Activated CD4-positive, alpha-beta T cell treated with anti-CD3 and anti-CD28 coated beads, Interleukin-2, amount 10 ng/mL, durations not matched to agents 7 days and 5 days (primary cell): ENCODE results near the gene SPINT2. TPM values are rescaled to one million over a fixed set of nuclear protein-coding genes. Genes with fewer than 3 reads are reported as not detected.

Source experiments
- CTCF ChIA-PET: fragments of 350-600 bp; sonication (Branson Sonifier 250); formaldehyde crosslinking; loops from one replicate; lab custom pipeline; 2021; ENCODE audit warnings: antibody characterized with exemption; lab: Charles Lee
- POLR2A ChIA-PET: fragments of 350-600 bp; sonication (Branson Sonifier 250); formaldehyde crosslinking; loops from one replicate; lab custom pipeline; 2021; ENCODE audit warnings: antibody characterized with exemption; lab: Charles Lee
- DNase-seq: peaks from one replicate; pipeline ENCODE4 v3.0.0-alpha.2; 2020
- H3K27ac Mint-ChIP-seq: one replicate; pipeline ENCODE4 v1.8.0; 2021; ENCODE audit warnings: mild to moderate bottlenecking, moderate library complexity, mixed read lengths
- H3K27me3 Mint-ChIP-seq: one replicate; pipeline ENCODE4 v1.8.0; 2021; ENCODE audit warnings: mixed read lengths
- H3K36me3 Mint-ChIP-seq: one replicate; pipeline ENCODE4 v1.8.0; 2021; ENCODE audit warnings: low read depth, mixed read lengths
- H3K4me1 Mint-ChIP-seq: one replicate; pipeline ENCODE4 v1.8.0; 2021; ENCODE audit warnings: mixed read lengths
- H3K4me3 Mint-ChIP-seq: one replicate; pipeline ENCODE4 v1.8.0; 2021; ENCODE audit warnings: mild to moderate bottlenecking, moderate library complexity, mixed read lengths
- H3K9me3 Mint-ChIP-seq: one replicate; pipeline ENCODE4 v1.8.0; 2021; ENCODE audit warnings: mixed read lengths
- total RNA-seq, 2 experiments: library from RNA; stranded (reverse); gene quantifications; one replicate each; pipeline ENCODE4 v1.2.3, GENCODE V29; 2021

Gene SPINT2
- total RNA-seq, 2 experiments from 2014 or later: 8.9 to 9.3 TPM

GRCh38 chr19:38308926-38309614, 44.7 kb downstream of the SPINT2 start:
- Mint-ChIP-seq H3K4me3 (no peak overlapping the region), H3K27ac (no peak overlapping the region), H3K4me1 (peaks cover 16% of the 10 kb centered on the region), H3K27me3 (no peaks in the 10 kb centered on the region), H3K9me3 (no peaks in the 10 kb centered on the region), H3K36me3 (peaks cover 15% of the 10 kb centered on the region)
- ChIA-PET CTCF (no interaction called here), POLR2A (interaction anchor here (0.6 kb wide), 1 partner anchor 10 kb away, joined by 4 read pairs; the partner anchor contains the start of gene KCNK6)
- DNase-seq: no peak

- Mint-ChIP-seq H3K36me3 (peaks cover 15% of the 10 kb centered on the region), H3K4me3 (no peak overlapping the region), H3K4me1 (peaks cover 18% of the 10 kb centered on the region), H3K9me3 (no peaks in the 10 kb centered on the region), H3K27ac (no peak overlapping the region), H3K27me3 (no peaks in the 10 kb centered on the region)
- ChIA-PET CTCF (no interaction called here), POLR2A (no interaction called here)
- no peak for DNase-seq
Observed at GRCh38 chr19:38309615-38310278, 45.4 kb downstream of the SPINT2 start.

GRCh38 chr19:38310279-38310670, 45.9 kb downstream of the SPINT2 start:
- Mint-ChIP-seq H3K27ac (no peak overlapping the region), H3K27me3 (no peaks in the 10 kb centered on the region), H3K4me3 (no peak overlapping the region), H3K4me1 (peaks cover 22% of the 10 kb centered on the region), H3K36me3 (peaks cover 15% of the 10 kb centered on the region), H3K9me3 (no peaks in the 10 kb centered on the region)
- POLR2A ChIA-PET: interaction anchor here (0.6 kb wide), 1 partner anchor 318 kb away, joined by 5 read pairs; no protein-coding TSS in a partner anchor
- CTCF ChIA-PET: interaction anchor here (0.6 to 1.2 kb wide), 2 partner anchors 20 to 555 kb away, joined by 3 read pairs; no protein-coding TSS in a partner anchor
- no peak for DNase-seq

- Mint-ChIP-seq H3K36me3 (peaks cover 15% of the 10 kb centered on the region), H3K9me3 (no peaks in the 10 kb centered on the region), H3K27ac (no peak overlapping the region), H3K4me3 (no peak overlapping the region), H3K27me3 (no peaks in the 10 kb centered on the region), H3K4me1 (peaks cover 23% of the 10 kb centered on the region)
- CTCF ChIA-PET: interaction anchor here (1.2 kb wide), 1 partner anchor 20 kb away, joined by 3 read pairs; no protein-coding TSS in a partner anchor
- DNase-seq: no peak
- POLR2A ChIA-PET: no interaction called here
Observed at GRCh38 chr19:38310986-38311385, 46.6 kb downstream of the SPINT2 start.

GRCh38 chr19:38315657-38316476, 51.5 kb downstream of the SPINT2 start, which contains the start of gene YIF1B:
TSS of gene YIF1B (minus strand) at chr19:38315947. CDS start at chr19:38315917, 30 bp downstream.
- peak; percentile 97 for DNase-seq
- CTCF ChIA-PET: no interaction called here
- H3K9me3 Mint-ChIP-seq: no peaks in the 10 kb centered on the region
- H3K27me3 Mint-ChIP-seq: no peaks in the 10 kb centered on the region
- H3K4me1 Mint-ChIP-seq: peaks cover 56% of the 10 kb centered on the region
- H3K36me3 Mint-ChIP-seq: peaks cover 4% of the 10 kb centered on the region
- H3K4me3 Mint-ChIP-seq: peak within 1 kb of the TSS; percentile 90
- POLR2A ChIA-PET: no interaction called here
- peak within 1 kb of the TSS; percentile 95 for H3K27ac Mint-ChIP-seq

GRCh38 chr19:38316477-38317067, 52.2 kb downstream of the SPINT2 start:
- Mint-ChIP-seq H3K27me3 (no peaks in the 10 kb centered on the region), H3K36me3 (peaks cover 7% of the 10 kb centered on the region), H3K4me1 (peaks cover 61% of the 10 kb centered on the region), H3K4me3 (peak overlapping the region; percentile 90), H3K27ac (peak overlapping the region; percentile 95), H3K9me3 (no peaks in the 10 kb centered on the region)
- no peak for DNase-seq
- ChIA-PET CTCF (no interaction called here), POLR2A (no interaction called here)

- H3K4me3 Mint-ChIP-seq: peak overlapping the region; percentile 90
- peaks cover 67% of the 10 kb centered on the region for H3K4me1 Mint-ChIP-seq
- ChIA-PET CTCF (interaction anchor here (3.7 kb wide), 1 partner anchor 86 kb away, joined by 10 read pairs; the partner anchor contains the start of gene FAM98C), POLR2A (no interaction called here)
- peak overlapping the region; percentile 95 for H3K27ac Mint-ChIP-seq
- DNase-seq: peak; percentile 53
- peaks cover 7% of the 10 kb centered on the region for H3K36me3 Mint-ChIP-seq
- H3K27me3 Mint-ChIP-seq: no peaks in the 10 kb centered on the region
- H3K9me3 Mint-ChIP-seq: no peaks in the 10 kb centered on the region
Observed at GRCh38 chr19:38317104-38317612, 52.8 kb downstream of the SPINT2 start.

- Mint-ChIP-seq H3K27ac (peak overlapping the region; percentile 69), H3K27me3 (no peaks in the 10 kb centered on the region), H3K4me1 (peaks cover 59% of the 10 kb centered on the region), H3K4me3 (peak overlapping the region; percentile 82), H3K36me3 (peaks cover 5% of the 10 kb centered on the region), H3K9me3 (no peaks in the 10 kb centered on the region)
- CTCF ChIA-PET: interaction anchor here (0.9 to 3.7 kb wide), 5 partner anchors 15 to 85 kb away, joined by 3 to 10 read pairs (median 4); partner anchors contain the start of genes CATSPERG and FAM98C
- DNase-seq: no peak
- POLR2A ChIA-PET: interaction anchor here (1.0 kb wide), 1 partner anchor 10 kb away, joined by 4 read pairs; no protein-coding TSS in a partner anchor
Observed at GRCh38 chr19:38318660-38319059, 54.3 kb downstream of the SPINT2 start.

GRCh38 chr19:38319421-38320258, 55.3 kb downstream of the SPINT2 start, which contains the start of gene KCNK6:
TSS of gene KCNK6 (plus strand) at chr19:38319845. CDS start at chr19:38319951, 106 bp downstream.
- Mint-ChIP-seq H3K36me3 (peaks cover 7% of the 10 kb centered on the region), H3K4me1 (peaks cover 55% of the 10 kb centered on the region), H3K9me3 (no peaks in the 10 kb centered on the region), H3K4me3 (peak within 1 kb of the TSS; percentile 82), H3K27ac (peak within 1 kb of the TSS; percentile 75), H3K27me3 (no peaks in the 10 kb centered on the region)
- ChIA-PET POLR2A (interaction anchor here (1.0 kb wide), 1 partner anchor 11 kb away, joined by 4 read pairs; no protein-coding TSS in a partner anchor), CTCF (interaction anchor here (1.0 to 3.7 kb wide), 6 partner anchors 9 to 159 kb away, joined by 3 to 10 read pairs (median 6); partner anchors contain the start of genes CATSPERG and FAM98C)
- DNase-seq: peak; percentile 55

- peaks cover 50% of the 10 kb centered on the region for H3K4me1 Mint-ChIP-seq
- no peak for DNase-seq
- H3K4me3 Mint-ChIP-seq: peak overlapping the region; percentile 82
- H3K27ac Mint-ChIP-seq: peak overlapping the region; percentile 50
- CTCF ChIA-PET: interaction anchor here (0.5 to 3.7 kb wide), 5 partner anchors 10 to 82 kb away, joined by 5 to 10 read pairs (median 7); partner anchors contain the start of genes CATSPERG and FAM98C
- H3K9me3 Mint-ChIP-seq: no peaks in the 10 kb centered on the region
- H3K36me3 Mint-ChIP-seq: peaks cover 12% of the 10 kb centered on the region
- POLR2A ChIA-PET: no interaction called here
- H3K27me3 Mint-ChIP-seq: no peaks in the 10 kb centered on the region
Observed at GRCh38 chr19:38320969-38321339, 56.6 kb downstream of the SPINT2 start.

GRCh38 chr19:38321646-38322196, 57.3 kb downstream of the SPINT2 start:
- CTCF ChIA-PET: interaction anchor here (0.5 to 1.8 kb wide), 3 partner anchors 9 to 78 kb away, joined by 4 to 7 read pairs (median 5); no protein-coding TSS in a partner anchor

More at GRCh38 chr19:38321646-38322196, 57.3 kb downstream of the SPINT2 start:
- peaks cover 45% of the 10 kb centered on the region for H3K4me1 Mint-ChIP-seq
- H3K27me3 Mint-ChIP-seq: no peaks in the 10 kb centered on the region
- H3K27ac Mint-ChIP-seq: no peak overlapping the region
- peaks cover 12% of the 10 kb centered on the region for H3K36me3 Mint-ChIP-seq
- DNase-seq: no peak
- H3K4me3 Mint-ChIP-seq: peak overlapping the region; percentile 6
- no peaks in the 10 kb centered on the region for H3K9me3 Mint-ChIP-seq
- POLR2A ChIA-PET: no interaction called here
